ENCODE data around the gene CROCC.
A peak's percentile ranks its signal among the peaks of the same experiment; 100 is the strongest.

Gene CROCC

GRCh38 chr1:16903054-16903453 is 18.7 kb upstream of the CROCC start:
- no peak for TF ChIP-seq CTCF (conservative IDR thresholded peaks at IDR 0.05)

GRCh38 chr1:16903458-16903796 is 18.3 kb upstream of the CROCC start:
- peak overlapping the region; percentile 100 for H3K27ac ChIP-seq
- no peak for TF ChIP-seq CTCF (conservative IDR thresholded peaks at IDR 0.05)

More at GRCh38 chr1:16903054-16903453, 18.7 kb upstream of the CROCC start:
- H3K27ac ChIP-seq, result peak overlapping the region; percentile 100

GRCh38 chr1:16904560-16905109 is 17.1 kb upstream of the CROCC start:
- TF ChIP-seq CTCF (conservative IDR thresholded peaks at IDR 0.05), result no peak
- H3K27ac ChIP-seq, result peak overlapping the region; percentile 100

GRCh38 chr1:16905110-16905867 is 16.4 kb upstream of the CROCC start:
- TF ChIP-seq CTCF (conservative IDR thresholded peaks at IDR 0.05), result no peak
- peak overlapping the region; percentile 100 for H3K27ac ChIP-seq

GRCh38 chr1:16905868-16906702 is 15.6 kb upstream of the CROCC start:
- peak overlapping the region; percentile 100 for H3K27ac ChIP-seq
- no peak for TF ChIP-seq CTCF (conservative IDR thresholded peaks at IDR 0.05)

GRCh38 chr1:16906873-16907272 is 14.9 kb upstream of the CROCC start:
- TF ChIP-seq CTCF (conservative IDR thresholded peaks at IDR 0.05), result no peak
- peak overlapping the region; percentile 100 for H3K27ac ChIP-seq
